Loucy (cell line): ENCODE results near the gene FKBP1A.

Experiments used
- H2AFZ ChIP-seq: fragments of 200-600 bp; sonication (generic); 2 replicates; pipeline ENCODE4 v1.6.0; 2016; ENCODE audit warnings: antibody characterized with exemption, mild to moderate bottlenecking, low read length, moderate library complexity
- H3F3A ChIP-seq: fragments of 200-600 bp; 2 replicates; pipeline ENCODE4 v1.6.0; 2016; ENCODE audit warnings: antibody characterized with exemption, low read depth, mild to moderate bottlenecking
- H3K27me3 ChIP-seq: fragments of 200-600 bp; sonication (generic); 2 replicates; pipeline ENCODE4 v1.6.1; 2014; ENCODE audit warnings: low read length, mild to moderate bottlenecking; ENCODE audit not compliant: insufficient read depth, poor library complexity, severe bottlenecking
- H3K36me3 ChIP-seq: fragments of 200-600 bp; sonication (generic); 2 replicates; pipeline ENCODE4 v1.6.1; 2016; ENCODE audit warnings: low read length; ENCODE audit not compliant: insufficient read depth
- H3K4me1 ChIP-seq: fragments of 200-600 bp; sonication (generic); 2 replicates; pipeline ENCODE4 v1.5.1; 2014; ENCODE audit warnings: low read length, mild to moderate bottlenecking; ENCODE audit not compliant: insufficient read depth, poor library complexity, severe bottlenecking
- H3K4me2 ChIP-seq: fragments of 200-600 bp; sonication (generic); 2 replicates; pipeline ENCODE4 v1.6.0; 2014; ENCODE audit warnings: antibody characterized with exemption, low read length, low read depth, mild to moderate bottlenecking; ENCODE audit not compliant: poor library complexity, severe bottlenecking
- H3K4me3 ChIP-seq: fragments of 200-600 bp; sonication (generic); 2 replicates; pipeline ENCODE4 v1.5.1; 2014; ENCODE audit warnings: low read length, mild to moderate bottlenecking, mixed read lengths; ENCODE audit not compliant: poor library complexity, severe bottlenecking
- H3K79me2 ChIP-seq: fragments of 200-600 bp; sonication (generic); 2 replicates; pipeline ENCODE4 v1.6.1; 2014; ENCODE audit warnings: low read length; ENCODE audit not compliant: insufficient read depth
- H3K9ac ChIP-seq: fragments of 200-600 bp; sonication (generic); 2 replicates; pipeline ENCODE4 v1.6.0; 2014; ENCODE audit warnings: mild to moderate bottlenecking, low read depth, low read length, moderate library complexity; ENCODE audit not compliant: poor library complexity, severe bottlenecking
- H3K9me2 ChIP-seq: fragments of 200-600 bp; sonication (generic); replicated peaks from 2 replicates; pipeline ENCODE4 v1.6.1; 2016; ENCODE audit warnings: low read depth, low read length, mixed read lengths
- H3K9me3 ChIP-seq: fragments of 200-600 bp; sonication (generic); 2 replicates; pipeline ENCODE4 v1.6.1; 2014; ENCODE audit warnings: mild to moderate bottlenecking, antibody characterized with exemption, low read length, low read depth; ENCODE audit not compliant: insufficient read depth
- H4K20me1 ChIP-seq: fragments of 200-600 bp; sonication (generic); 2 replicates; pipeline ENCODE4 v1.6.0; 2014; ENCODE audit warnings: antibody characterized with exemption, low read length, mild to moderate bottlenecking; ENCODE audit not compliant: insufficient read depth, poor library complexity, severe bottlenecking
- EZH2phosphoT487 ChIP-seq: fragments of 200-600 bp; IDR thresholded peaks from 2 replicates; pipeline ENCODE4 v1.6.1; 2018; ENCODE audit warnings: antibody characterized with exemption, mild to moderate bottlenecking, moderate library complexity, borderline replicate concordance
- TF ChIP-seq, protein P1 (sequence below): fragments of 200-600 bp; sonication (generic); conservative IDR thresholded peaks from 2 replicates; pipeline ENCODE4 v1.5.1; 2014; ENCODE audit warnings: mild to moderate bottlenecking, antibody characterized with exemption, low read length

Gene FKBP1A

DNA sequence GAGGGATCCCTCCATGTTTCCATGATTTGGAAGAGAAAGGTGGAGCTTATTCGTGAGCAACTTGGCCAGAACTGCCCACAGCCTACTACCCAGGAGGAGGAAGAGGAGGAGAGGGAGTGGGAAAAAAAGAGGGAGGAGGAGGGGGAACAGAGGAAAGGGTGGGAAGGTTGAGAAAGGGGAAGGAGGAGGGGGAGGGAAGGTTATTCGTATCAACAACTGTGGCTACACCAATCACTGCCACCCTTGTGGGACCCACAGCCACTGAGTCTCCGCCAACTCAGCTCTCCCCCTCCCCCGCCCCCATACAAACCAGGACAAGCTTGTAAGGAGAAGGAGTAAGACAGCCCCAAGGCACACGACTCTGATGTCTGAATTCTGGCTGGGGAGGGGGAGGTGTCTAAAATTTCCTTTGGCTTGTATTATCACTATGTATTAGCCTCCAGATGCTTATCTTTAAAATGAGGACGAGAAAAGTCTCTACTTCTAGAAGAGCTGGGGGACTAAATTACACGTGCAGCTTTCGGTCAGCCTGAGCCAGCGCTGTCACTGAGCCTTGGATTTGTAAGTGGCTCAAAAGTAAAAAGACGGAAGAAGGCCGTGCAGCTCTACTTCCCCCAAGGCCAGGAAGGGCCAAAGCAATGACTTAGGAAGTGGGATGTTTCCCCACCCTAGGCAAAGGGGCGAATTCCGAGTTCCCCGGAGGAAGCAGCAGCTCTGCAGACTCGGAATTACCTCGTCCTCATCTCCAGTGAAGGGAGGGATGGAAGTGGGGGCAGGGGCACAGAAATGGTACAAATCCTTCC, 1.0 kb downstream of the FKBP1A start:
- Histone ChIP-seq H3K4me1 (peaks cover 67% of the 10 kb centered on the region), H3K4me2 (peak overlapping the region; percentile 99), H3K36me3 (no peaks in the 10 kb centered on the region), H3K4me3 (peak overlapping the region; percentile 88), H3K27me3 (no peaks in the 10 kb centered on the region), H3F3A (no peaks in the 10 kb centered on the region), H3K9me3 (no peaks in the 10 kb centered on the region), H3K9ac (peak overlapping the region; percentile 84), H3K79me2 (peaks cover 59% of the 10 kb centered on the region), H3K9me2 (no peaks in the 10 kb centered on the region), H2AFZ (no peak overlapping the region), H4K20me1 (peaks cover 53% of the 10 kb centered on the region)
- TF ChIP-seq EZH2phosphoT487 = no peak
- TF ChIP-seq, protein P1, sequence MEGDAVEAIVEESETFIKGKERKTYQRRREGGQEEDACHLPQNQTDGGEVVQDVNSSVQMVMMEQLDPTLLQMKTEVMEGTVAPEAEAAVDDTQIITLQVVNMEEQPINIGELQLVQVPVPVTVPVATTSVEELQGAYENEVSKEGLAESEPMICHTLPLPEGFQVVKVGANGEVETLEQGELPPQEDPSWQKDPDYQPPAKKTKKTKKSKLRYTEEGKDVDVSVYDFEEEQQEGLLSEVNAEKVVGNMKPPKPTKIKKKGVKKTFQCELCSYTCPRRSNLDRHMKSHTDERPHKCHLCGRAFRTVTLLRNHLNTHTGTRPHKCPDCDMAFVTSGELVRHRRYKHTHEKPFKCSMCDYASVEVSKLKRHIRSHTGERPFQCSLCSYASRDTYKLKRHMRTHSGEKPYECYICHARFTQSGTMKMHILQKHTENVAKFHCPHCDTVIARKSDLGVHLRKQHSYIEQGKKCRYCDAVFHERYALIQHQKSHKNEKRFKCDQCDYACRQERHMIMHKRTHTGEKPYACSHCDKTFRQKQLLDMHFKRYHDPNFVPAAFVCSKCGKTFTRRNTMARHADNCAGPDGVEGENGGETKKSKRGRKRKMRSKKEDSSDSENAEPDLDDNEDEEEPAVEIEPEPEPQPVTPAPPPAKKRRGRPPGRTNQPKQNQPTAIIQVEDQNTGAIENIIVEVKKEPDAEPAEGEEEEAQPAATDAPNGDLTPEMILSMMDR = no peak

DNA sequence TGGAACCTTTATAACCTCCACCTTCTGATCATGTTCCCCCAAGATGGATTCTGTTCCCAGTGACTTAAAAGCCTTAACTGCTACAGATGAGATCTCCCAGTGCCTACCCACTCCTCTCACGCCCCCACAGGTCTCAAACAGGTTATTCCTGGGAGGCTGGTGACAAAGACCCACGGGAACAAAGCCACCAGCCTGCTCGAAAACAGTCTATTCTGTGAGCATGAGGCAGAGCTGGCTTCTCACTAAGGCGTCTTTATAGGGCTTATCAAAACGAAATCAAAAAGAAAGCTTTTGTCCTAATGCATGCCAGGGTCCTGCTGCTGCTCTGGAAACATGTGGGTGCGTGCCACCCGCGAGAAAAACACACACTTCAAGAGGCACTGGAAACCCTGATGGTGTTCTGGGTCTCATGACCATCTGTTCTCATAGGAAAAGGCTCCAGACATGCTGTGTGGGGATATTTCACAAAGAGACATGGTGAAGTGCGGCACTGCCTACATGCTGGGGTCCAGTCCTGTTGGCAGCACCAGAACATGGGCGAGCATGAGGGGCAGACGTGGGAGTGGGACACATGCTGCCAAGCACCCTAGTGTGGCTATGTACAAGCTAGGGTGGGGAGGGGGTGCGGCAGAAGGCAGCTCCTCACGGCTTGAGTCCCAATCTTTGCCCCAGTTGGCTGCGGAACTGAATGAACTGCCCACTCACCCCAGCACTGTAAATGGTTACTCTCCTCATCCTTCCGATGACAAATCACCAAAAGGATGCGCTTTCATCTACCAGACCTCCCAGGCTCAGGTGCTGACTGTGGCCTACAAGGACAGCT, 2.1 kb downstream of the FKBP1A start:
- Histone ChIP-seq H3K9ac (peak overlapping the region; percentile 84), H3K9me3 (no peaks in the 10 kb centered on the region), H3F3A (no peaks in the 10 kb centered on the region), H3K36me3 (no peaks in the 10 kb centered on the region), H3K4me2 (peak overlapping the region; percentile 99), H3K27me3 (no peaks in the 10 kb centered on the region), H3K9me2 (no peaks in the 10 kb centered on the region), H2AFZ (no peak overlapping the region), H4K20me1 (peaks cover 63% of the 10 kb centered on the region), H3K79me2 (peaks cover 69% of the 10 kb centered on the region), H3K4me3 (peak overlapping the region; percentile 88), H3K4me1 (peaks cover 67% of the 10 kb centered on the region)
- TF ChIP-seq, protein P1 = no peak
- TF ChIP-seq EZH2phosphoT487 = no peak

DNA sequence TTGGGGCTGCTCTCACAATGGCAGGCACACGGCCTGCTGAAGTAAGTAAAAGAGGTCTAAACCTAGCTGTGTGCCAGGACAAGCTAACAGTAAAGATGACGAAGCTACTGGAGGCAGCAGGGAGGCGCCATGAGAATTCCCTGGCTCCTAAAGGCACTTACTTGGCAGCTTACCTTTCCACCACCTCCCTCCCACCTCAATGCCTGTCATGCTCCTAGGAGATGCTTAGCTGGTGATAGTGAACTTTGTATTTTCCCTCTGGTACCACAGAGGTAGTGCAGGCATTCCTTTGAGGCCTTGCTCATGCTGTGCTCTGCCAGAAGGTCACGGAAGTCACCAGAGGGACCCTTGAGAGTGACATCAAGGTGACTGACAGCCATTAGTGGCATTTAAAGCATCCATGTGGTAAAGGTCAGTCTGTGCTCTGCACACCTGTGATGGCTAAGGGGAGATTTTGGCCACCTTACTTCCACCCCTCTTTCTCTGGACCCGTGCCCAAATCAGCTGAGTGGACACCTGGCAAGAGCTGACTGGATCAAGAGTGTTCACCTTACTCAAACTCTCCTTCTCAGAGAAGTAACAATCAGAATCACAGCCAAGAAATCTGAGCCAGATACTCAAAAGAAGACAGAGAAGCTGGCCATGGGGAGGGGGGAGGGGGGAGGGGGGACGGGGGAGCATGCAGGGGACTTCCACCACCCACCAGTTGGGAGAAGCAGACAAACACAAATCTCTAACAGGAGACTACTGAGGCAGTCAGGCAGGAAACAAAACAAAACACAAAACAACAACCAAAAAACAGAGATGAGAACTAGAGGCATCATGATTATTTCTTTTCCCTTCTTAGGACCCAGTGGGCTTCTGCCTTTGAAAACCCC, 2.9 kb downstream of the FKBP1A start:
- Histone ChIP-seq H3K9me3 (no peaks in the 10 kb centered on the region), H3K4me3 (peak overlapping the region; percentile 88), H4K20me1 (peaks cover 71% of the 10 kb centered on the region), H3K4me1 (peaks cover 71% of the 10 kb centered on the region), H3K27me3 (no peaks in the 10 kb centered on the region), H3K36me3 (no peaks in the 10 kb centered on the region), H3K9me2 (no peaks in the 10 kb centered on the region), H3K79me2 (peaks cover 78% of the 10 kb centered on the region), H3F3A (no peaks in the 10 kb centered on the region), H3K4me2 (peak overlapping the region; percentile 99), H2AFZ (no peak overlapping the region), H3K9ac (peak overlapping the region; percentile 84)
- TF ChIP-seq, protein P1 = no peak
- no peak for TF ChIP-seq EZH2phosphoT487
